Astrocyte of the cerebellum (primary cell): ENCODE data around the gene CAPN5.

Experiments
- DNase-seq: peaks from one replicate; pipeline ENCODE4 v3.0.0-alpha.2; 2011; ENCODE audit warnings: low read depth
- H3K4me3 ChIP-seq: 2 replicates; pipeline ENCODE4 v1.5.1; 2011; ENCODE audit warnings: mild to moderate bottlenecking, low read depth, low read length, moderate library complexity
- CTCF ChIP-seq: IDR thresholded peaks from 2 replicates; pipeline ENCODE4 v1.5.1; 2012; ENCODE audit warnings: low read length, low read depth, moderate library complexity, mild to moderate bottlenecking; ENCODE audit errors: missing control alignments
- in situ Hi-C: cut with HindIII; loops from 2 replicates; pipeline ENCODE4 v1.10.0; 2017; ENCODE audit warnings: low sequenced_read_pairs

Gene CAPN5

GRCh38 chr11:77155556-77156130 is 88.9 kb downstream of the CAPN5 start:
- in situ Hi-C loops, result no loop called here
- no peak for DNase-seq

GRCh38 chr11:77156396-77157195 is 89.8 kb downstream of the CAPN5 start:
- no peak for TF ChIP-seq CTCF
- in situ Hi-C loops, result no loop called here
- DNase-seq, result no peak

More at GRCh38 chr11:77155556-77156130, 88.9 kb downstream of the CAPN5 start:
- no peak overlapping the region for H3K4me3 ChIP-seq
- no peak for TF ChIP-seq CTCF

GRCh38 chr11:77158041-77158695 is 91.4 kb downstream of the CAPN5 start:
- no peak for DNase-seq
- no peak overlapping the region for H3K4me3 ChIP-seq
- TF ChIP-seq CTCF, result no peak
- in situ Hi-C loops, result no loop called here

More at GRCh38 chr11:77156396-77157195, 89.8 kb downstream of the CAPN5 start:
- H3K4me3 ChIP-seq, result no peak overlapping the region

- no peak for TF ChIP-seq CTCF
- DNase-seq, result no peak
- H3K4me3 ChIP-seq, result no peak overlapping the region
- in situ Hi-C loops, result no loop called here
Measured at GRCh38 chr11:77159219-77159936, 92.6 kb downstream of the CAPN5 start.

- DNase-seq, result no peak
- in situ Hi-C loops, result no loop called here
- no peak for TF ChIP-seq CTCF
- H3K4me3 ChIP-seq, result no peak overlapping the region
Measured at GRCh38 chr11:77159937-77160495, 93.2 kb downstream of the CAPN5 start.

- H3K4me3 ChIP-seq, result no peak overlapping the region
- in situ Hi-C loops, result no loop called here
- TF ChIP-seq CTCF, result no peak
- no peak for DNase-seq
Measured at GRCh38 chr11:77163271-77163670, 96.5 kb downstream of the CAPN5 start.
